Left lobe of liver (tissue), 2 donors: ENCODE data around the gene MYO9A. TPM values are rescaled to one million over a fixed set of nuclear protein-coding genes. Genes with fewer than 3 reads are reported as not detected.

Experiments used
- ATAC-seq: fragments of 200-7000 bp; cut with Tn5 transposase; one replicate; pipeline ENCODE4 v1.9.1; 2020; ENCODE audit warnings: mild to moderate bottlenecking, moderate library complexity
- DNase-seq: peaks from one replicate; pipeline ENCODE4 v3.0.0-alpha.2; 2020; ENCODE audit warnings: low spot score
- total RNA-seq: library from RNA; stranded (reverse); gene quantifications from one replicate; pipeline ENCODE4 v1.2.1, GENCODE V29; 2021
- donor health status: DM: no; HTN: no; CAD: no; lungs with moderate emphysema.
- donor health status: DM: no; HTN: yes; CAD: no.

Gene MYO9A
- total RNA-seq, 1 donor from 2014 or later: 9.3 TPM

GRCh38 chr15:71791975-71792374 is 326.0 kb downstream of the MYO9A start:
- DNase-seq: no peak
- ATAC-seq: no peak

- ATAC-seq (no peak), DNase-seq (no peak)
These were observed 327.9 kb downstream of the MYO9A start for GRCh38 chr15:71790081-71790480.

- no peak for ATAC-seq
- DNase-seq: no peak
These were observed 328.3 kb downstream of the MYO9A start for GRCh38 chr15:71789616-71790015.

GRCh38 chr15:71788646-71789579 is 329.0 kb downstream of the MYO9A start:
- no peak for DNase-seq

GRCh38 chr15:71786673-71787072 is 331.3 kb downstream of the MYO9A start:
- DNase-seq (no peak), ATAC-seq (no peak)

More at GRCh38 chr15:71788646-71789579, 329.0 kb downstream of the MYO9A start:
- no peak for ATAC-seq

GRCh38 chr15:71785996-71786395 is 332.0 kb downstream of the MYO9A start:
- no peak for DNase-seq
- no peak for ATAC-seq

- DNase-seq: no peak
- ATAC-seq: peak; percentile 34
These were observed 333.2 kb downstream of the MYO9A start for GRCh38 chr15:71784719-71785118.

GRCh38 chr15:71782422-71783165 is 335.4 kb downstream of the MYO9A start:
- DNase-seq: no peak
- no peak for ATAC-seq

GRCh38 chr15:71781965-71782265 is 336.0 kb downstream of the MYO9A start:
- DNase-seq: no peak
- ATAC-seq: no peak

GRCh38 chr15:71781179-71781964 is 336.6 kb downstream of the MYO9A start:
- ATAC-seq (no peak), DNase-seq (no peak)

GRCh38 chr15:71780115-71780976 is 337.6 kb downstream of the MYO9A start:
- peak; percentile 78 for ATAC-seq

GRCh38 chr15:71779073-71779797 is 338.7 kb downstream of the MYO9A start:
- ATAC-seq: no peak

More at GRCh38 chr15:71780115-71780976, 337.6 kb downstream of the MYO9A start:
- no peak for DNase-seq

GRCh38 chr15:71777216-71777943 is 340.6 kb downstream of the MYO9A start:
- no peak for DNase-seq
- no peak for ATAC-seq

More at GRCh38 chr15:71779073-71779797, 338.7 kb downstream of the MYO9A start:
- no peak for DNase-seq

- ATAC-seq (no peak), DNase-seq (no peak)
These were observed 341.6 kb downstream of the MYO9A start for GRCh38 chr15:71776304-71776703.

- no peak for DNase-seq
- ATAC-seq: no peak
These were observed 342.1 kb downstream of the MYO9A start for GRCh38 chr15:71775856-71776255.

- ATAC-seq (no peak), DNase-seq (no peak)
These were observed 344.6 kb downstream of the MYO9A start for GRCh38 chr15:71773206-71773859.
